GM18502 (cell line): ENCODE data around the gene CEACAM4.
"Not testable (repeated sequence)": the region's sequence is repeated elsewhere in the genome, so short reads cannot be mapped to it uniquely, and the experiment has no call there.

Experiments used
- ATAC-seq: cut with Tn5 transposase; IDR thresholded peaks from one replicate; pipeline ENCODE4 v1.9.1; 2021; ENCODE audit warnings: mild to moderate bottlenecking; ENCODE audit not compliant: unreplicated experiment, poor library complexity

CEACAM4 gene

DNA sequence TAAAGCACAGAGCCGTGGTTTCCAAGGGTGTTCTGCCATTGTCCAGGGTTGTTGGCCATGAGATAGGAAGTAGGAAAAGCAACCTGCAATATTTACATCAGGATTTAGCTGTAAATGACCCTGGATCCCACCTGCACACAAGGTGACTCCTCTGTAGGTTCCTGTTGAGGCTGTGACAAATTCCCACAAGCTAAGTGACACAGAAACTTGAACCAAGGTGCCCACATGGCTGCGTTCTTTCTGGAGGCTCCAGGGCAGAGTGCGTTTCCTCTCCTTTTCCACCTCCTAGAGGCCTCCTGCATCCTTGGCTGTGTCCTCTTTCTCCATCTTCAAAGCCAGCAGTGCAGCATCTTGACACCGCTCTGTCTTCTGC is 39.0 kb downstream of the CEACAM4 start:
- ATAC-seq: no peak

GRCh38 chr19:41587101-41587837 is 39.6 kb downstream of the CEACAM4 start:
- no peak for ATAC-seq

DNA sequence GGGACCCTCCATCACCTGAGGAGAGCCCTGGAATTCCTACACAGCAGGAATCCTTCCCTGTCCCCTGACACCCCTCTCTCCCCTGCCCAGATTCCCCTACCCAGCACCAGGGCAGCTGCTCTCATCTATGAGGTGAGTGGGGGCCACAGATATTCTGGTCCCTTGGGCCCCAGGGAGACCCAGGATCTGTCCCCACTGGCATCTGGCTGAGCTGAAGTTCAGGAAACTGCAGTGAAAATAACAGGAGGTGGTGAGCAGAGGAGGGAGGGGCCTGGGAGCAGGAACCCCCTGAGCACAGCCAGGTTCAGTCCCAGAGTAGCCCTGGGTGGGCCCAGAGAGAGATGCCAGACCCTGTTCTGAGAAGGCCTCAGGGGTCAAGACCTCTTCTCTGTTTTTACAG is 40.8 kb downstream of the CEACAM4 start:
- ATAC-seq: no peak

- ATAC-seq: no peak
Observed at GRCh38 chr19:41584931-41585330, 41.9 kb downstream of the CEACAM4 start.

DNA sequence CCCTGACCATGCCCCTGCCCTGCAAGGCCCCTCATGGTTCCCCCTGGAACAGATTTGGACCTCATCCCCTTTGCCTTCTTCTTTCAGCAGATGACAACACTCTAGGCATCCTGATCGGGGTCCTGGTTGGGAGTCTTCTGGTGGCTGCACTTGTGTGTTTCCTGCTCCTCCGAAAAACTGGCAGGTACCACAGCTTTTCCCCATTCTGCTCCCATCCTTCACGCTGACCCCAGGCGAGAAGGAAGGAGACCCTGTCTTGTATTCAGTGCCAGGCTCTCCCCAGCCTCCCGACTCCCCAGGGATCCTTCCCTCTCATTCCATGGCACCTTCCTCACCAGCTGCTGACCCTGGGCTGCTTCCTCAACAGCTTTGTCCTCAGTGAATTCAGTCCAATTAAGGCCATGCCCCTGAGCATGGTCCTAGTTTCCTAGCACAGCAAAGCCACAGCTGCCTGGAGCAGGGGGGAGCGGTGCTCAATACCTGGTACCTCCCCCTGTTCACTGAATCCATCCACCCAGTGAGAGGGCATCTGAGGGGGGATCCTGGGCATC is 42.5 kb downstream of the CEACAM4 start:
- no peak for ATAC-seq

GRCh38 chr19:41582577-41583182 is 44.2 kb downstream of the CEACAM4 start:
- ATAC-seq: not testable (repeated sequence)

DNA sequence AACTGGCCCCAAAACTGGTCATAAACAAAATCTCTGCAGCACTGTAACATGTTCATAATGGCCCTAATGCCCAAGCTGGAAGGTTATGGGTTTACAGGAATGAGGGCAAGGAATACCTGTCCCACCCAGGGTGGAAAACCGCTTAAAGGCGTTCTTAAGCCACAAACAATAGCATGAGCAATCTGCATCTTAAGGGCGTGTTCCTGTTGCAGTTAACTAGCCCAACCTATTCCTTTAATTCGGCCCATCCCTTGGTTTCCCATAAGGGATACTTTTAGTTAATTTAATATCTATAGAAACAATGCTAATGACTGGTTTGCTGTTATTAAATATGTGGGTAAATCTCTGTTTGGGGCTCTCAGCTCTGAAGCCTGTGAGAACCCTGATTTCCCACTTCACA is 45.8 kb downstream of the CEACAM4 start:
- ATAC-seq: not testable (repeated sequence)

- ATAC-seq: no peak
Observed at GRCh38 chr19:41578886-41579285, 48.0 kb downstream of the CEACAM4 start.

DNA sequence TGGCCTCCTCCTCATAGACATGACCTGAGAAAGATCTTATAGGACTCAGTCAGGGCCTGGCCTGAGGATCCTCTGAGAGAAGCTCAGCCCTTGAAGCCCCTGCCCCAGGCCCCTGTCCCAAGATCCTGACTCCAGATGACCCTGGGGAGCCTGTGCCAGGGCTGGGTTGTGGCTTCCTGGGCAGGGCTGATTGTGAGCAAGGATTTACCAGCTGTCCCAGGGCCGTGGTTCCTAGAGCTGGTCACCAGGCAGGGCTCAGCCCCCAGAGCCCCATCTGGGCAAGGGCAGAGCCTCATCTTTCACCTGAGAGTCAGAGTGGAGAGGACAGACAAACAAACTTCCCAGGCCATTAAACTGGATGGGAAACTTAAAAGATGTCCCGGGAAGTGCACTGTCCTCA is 49.0 kb downstream of the CEACAM4 start:
- no peak for ATAC-seq

- ATAC-seq: no peak
Observed at GRCh38 chr19:41577144-41577830, 49.6 kb downstream of the CEACAM4 start.

GRCh38 chr19:41575998-41576397 is 50.9 kb downstream of the CEACAM4 start, which contains the start of gene CEACAM21:
Gene CEACAM21, plus strand, starts transcription at chr19:41576166. Its CDS starts 109 bp downstream, at chr19:41576275.
- peak; percentile 60 for ATAC-seq

GRCh38 chr19:41570639-41571112 is 56.2 kb downstream of the CEACAM4 start:
- ATAC-seq: no peak

DNA sequence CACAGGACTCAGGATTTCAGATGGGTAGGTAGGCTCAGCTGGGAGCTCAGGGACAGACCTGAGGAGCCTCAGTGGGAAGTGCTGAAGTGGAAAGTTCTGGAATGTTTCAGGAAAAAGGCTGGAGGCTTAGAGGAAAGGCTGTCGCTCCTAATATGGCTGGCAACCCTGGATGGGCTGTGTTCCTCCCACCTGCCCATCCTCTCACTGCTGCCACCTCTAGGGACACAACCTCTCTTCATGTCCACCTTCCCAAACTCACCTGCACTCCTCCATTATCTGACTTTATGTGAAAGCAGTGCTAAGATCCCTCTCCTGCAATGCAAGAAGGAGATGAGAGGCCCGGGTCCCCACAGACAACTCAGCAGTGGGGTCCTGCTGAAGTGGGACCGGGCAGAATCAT is 56.7 kb downstream of the CEACAM4 start:
- ATAC-seq: no peak

DNA sequence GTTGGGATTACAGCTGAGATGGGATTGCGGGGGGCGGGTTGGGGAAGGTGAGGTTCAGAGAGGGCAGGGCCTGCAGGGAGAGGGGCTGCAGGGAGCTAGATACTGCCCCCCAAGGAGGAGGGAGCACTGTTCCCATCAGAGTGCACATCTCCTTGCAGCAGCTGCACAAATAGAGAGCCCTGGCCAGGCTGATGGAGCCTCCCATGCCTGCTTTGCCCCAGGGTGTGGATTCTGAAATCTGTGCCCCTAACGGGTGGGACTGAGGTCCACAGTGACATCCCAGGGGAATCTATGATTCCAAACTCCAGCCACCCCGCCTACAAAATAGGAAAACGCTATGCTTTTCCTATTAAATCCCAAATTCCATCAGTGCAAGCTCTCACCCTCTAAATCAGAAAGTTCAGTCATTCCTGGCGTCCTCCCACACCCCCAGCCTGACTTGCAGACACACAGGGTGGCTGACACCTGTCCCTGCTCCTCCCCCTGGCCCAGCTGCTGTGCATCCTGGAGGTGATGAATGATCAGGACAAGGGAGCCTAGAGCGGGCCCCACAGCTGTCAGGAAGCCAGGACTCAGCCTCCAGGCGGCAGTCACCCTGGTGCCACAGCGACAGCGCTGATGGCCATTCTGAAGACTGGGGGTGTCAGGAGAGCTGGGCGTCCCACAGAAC is 57.3 kb downstream of the CEACAM4 start:
- ATAC-seq: no peak
